SK-N-SH (cell line): ENCODE measurements around the gene BBIP1. TPM values are rescaled to one million over a fixed set of nuclear protein-coding genes. Genes with fewer than 3 reads are reported as not detected.

Experiments
- CTCF ChIA-PET: fragments of 300-600, 350-600 bp; formaldehyde crosslinking; extraction: SDS; loops from one replicate; lab custom pipeline; 2021; lab: Yijun Ruan, JAX
- POLR2A ChIA-PET: fragments of 350-600 bp; sonication (Branson Sonifier 250); formaldehyde crosslinking; extraction: SDS; loops from one replicate; lab custom pipeline; 2020; ENCODE audit warnings: antibody characterized with exemption, inconsistent platforms; lab: Yijun Ruan, JAX
- DNase-seq: peaks from one replicate; pipeline ENCODE4 v3.0.0; 2012
- H2AFZ ChIP-seq: fragments of 200-600 bp; sonication (generic); 2 replicates; pipeline ENCODE4 v1.8.1; 2016; ENCODE audit warnings: antibody characterized with exemption, mild to moderate bottlenecking, low read depth
- H3F3A ChIP-seq: fragments of 200-600 bp; sonication (generic); replicated peaks from 2 replicates; pipeline ENCODE3; 2016; ENCODE audit warnings: antibody characterized with exemption, mild to moderate bottlenecking; ENCODE audit not compliant: insufficient read depth
- H3K27ac ChIP-seq, 2 experiments: fragments of 200-500 bp in 1 of 2; fragments of 200-600 bp in 1 of 2; sonication (Bioruptor generic) in 1 of 2; sonication (generic), shearing (Covaris generic) in 1 of 2; 2 replicates each; pipeline versions ENCODE4 v1.5.1 to v1.6.1; 2014 to 2016; ENCODE audit warnings: low read depth in 2 of 2, inconsistent platforms in 1 of 2, low read length in 1 of 2, mild to moderate bottlenecking in 1 of 2, mixed read lengths in 1 of 2
- H3K27me3 ChIP-seq: fragments of 200-600 bp; sonication (generic), shearing (Covaris generic); 2 replicates; pipeline ENCODE4 v1.6.1; 2016; ENCODE audit warnings: mixed run types; ENCODE audit not compliant: insufficient read depth
- H3K36me3 ChIP-seq, 2 experiments: fragments of 200-500 bp in 1 of 2; fragments of 200-600 bp in 1 of 2; sonication (Bioruptor generic) in 1 of 2; sonication (generic) in 1 of 2; replicated peaks in 1 of 2; 2 replicates each; pipeline versions ENCODE3 to v1.5.1; 2014 to 2016; ENCODE audit warnings: low read length in 1 of 2, mild to moderate bottlenecking in 1 of 2; ENCODE audit not compliant: insufficient read depth in 2 of 2, control insufficient read depth in 1 of 2
- H3K4me1 ChIP-seq, 2 experiments: fragments of 200-500 bp in 1 of 2; fragments of 200-600 bp in 1 of 2; sonication (Bioruptor generic) in 1 of 2; sonication (generic), shearing (Covaris generic) in 1 of 2; 2 replicates each; pipeline versions ENCODE4 v1.5.1 to v1.6.1; 2014 to 2016; ENCODE audit warnings: low read depth in 1 of 2, low read length in 1 of 2, mixed run types in 1 of 2; ENCODE audit not compliant: insufficient read depth in 2 of 2, control insufficient read depth in 1 of 2
- H3K4me2 ChIP-seq: fragments of 200-600 bp; sonication (generic), shearing (Covaris generic); 2 replicates; pipeline ENCODE4 v1.6.1; 2017; ENCODE audit warnings: mixed run types
- H3K4me3 ChIP-seq, 2 experiments: fragments of 200-500 bp in 1 of 2; fragments of 200-600 bp in 1 of 2; sonication (Bioruptor generic) in 1 of 2; sonication (generic), shearing (Covaris generic) in 1 of 2; 2 replicates each; pipeline versions ENCODE4 v1.5.1 to v1.8.1; 2014 to 2016; ENCODE audit warnings: low read depth in 2 of 2, inconsistent platforms in 1 of 2, low read length in 1 of 2, mild to moderate bottlenecking in 1 of 2, mixed read lengths in 1 of 2, moderate library complexity in 1 of 2
- H3K79me2 ChIP-seq: fragments of 200-600 bp; sonication (generic); 2 replicates; pipeline ENCODE4 v1.8.1; 2017; ENCODE audit warnings: mild to moderate bottlenecking; ENCODE audit not compliant: insufficient read depth
- H3K9ac ChIP-seq: fragments of 200-600 bp; sonication (generic); 2 replicates; pipeline ENCODE4 v1.6.1; 2017; ENCODE audit warnings: mixed run types
- H3K9me2 ChIP-seq: fragments of 200-600 bp; sonication (generic); 2 replicates; pipeline ENCODE4 v1.6.1; 2017; ENCODE audit warnings: mixed run types
- H3K9me3 ChIP-seq: fragments of 200-600 bp; sonication (generic); 2 replicates; pipeline ENCODE4 v1.6.1; 2017; ENCODE audit warnings: mixed run types, mild to moderate bottlenecking, moderate library complexity
- H4K20me1 ChIP-seq: fragments of 200-600 bp; sonication (generic); 2 replicates; pipeline ENCODE4 v1.6.1; 2017; ENCODE audit warnings: mild to moderate bottlenecking, mixed run types; ENCODE audit not compliant: insufficient read depth
- EZH2phosphoT487 ChIP-seq: fragments of 200-600 bp; sonication (generic); IDR thresholded peaks from 2 replicates; pipeline ENCODE4 v1.6.1; 2017; ENCODE audit warnings: low read depth, mixed run types, mild to moderate bottlenecking, antibody characterized with exemption, moderate library complexity, borderline replicate concordance
- GABPA ChIP-seq: IDR thresholded peaks from 2 replicates; pipeline ENCODE4 v1.4.0; 2012; ENCODE audit warnings: low read depth, mild to moderate bottlenecking
- GATA2 ChIP-seq: sonication (generic); formaldehyde crosslinking; IDR thresholded peaks from 2 replicates; pipeline ENCODE4 v1.5.0; 2020; ENCODE audit warnings: mild to moderate bottlenecking, missing genetic modification reagents
- MEF2A ChIP-seq: IDR thresholded peaks from 2 replicates; pipeline ENCODE4 v1.4.0; 2012; ENCODE audit warnings: low read depth, borderline replicate concordance
- NFIC ChIP-seq: IDR thresholded peaks from 2 replicates; pipeline ENCODE4 v1.4.0; 2012; ENCODE audit warnings: borderline replicate concordance
- POLR2AphosphoS5 ChIP-seq: IDR thresholded peaks from 2 replicates; pipeline ENCODE4 v1.6.1; 2012; ENCODE audit warnings: low read depth, low read length
- RAD21 ChIP-seq: IDR thresholded peaks from 2 replicates; pipeline ENCODE4 v1.6.1; 2012; ENCODE audit warnings: mild to moderate bottlenecking, low read length
- RFX5 ChIP-seq: IDR thresholded peaks from 2 replicates; pipeline ENCODE4 v1.6.1; 2012; ENCODE audit warnings: mild to moderate bottlenecking, improper control_type of control experiment, low read length
- RXRA ChIP-seq: IDR thresholded peaks from 2 replicates; pipeline ENCODE4 v1.4.0; 2012; ENCODE audit warnings: low read depth, mild to moderate bottlenecking, borderline replicate concordance
- SIN3A ChIP-seq: IDR thresholded peaks from 2 replicates; pipeline ENCODE4 v1.6.1; 2012; ENCODE audit warnings: low read depth, mild to moderate bottlenecking, low read length, moderate library complexity, borderline replicate concordance
- SMC3 ChIP-seq: IDR thresholded peaks from 2 replicates; pipeline ENCODE4 v1.6.1; 2012; ENCODE audit warnings: low read depth, low read length, improper control_type of control experiment
- TAF1 ChIP-seq: IDR thresholded peaks from 2 replicates; pipeline ENCODE4 v1.6.1; 2012; ENCODE audit warnings: low read depth, mild to moderate bottlenecking, low read length, moderate library complexity, borderline replicate concordance
- TCF12 ChIP-seq: IDR thresholded peaks from 2 replicates; pipeline ENCODE4 v1.4.0; 2012
- TEAD4 ChIP-seq: IDR thresholded peaks from 2 replicates; pipeline ENCODE4 v1.4.0; 2012; ENCODE audit warnings: mild to moderate bottlenecking, borderline replicate concordance; ENCODE audit not compliant: insufficient read depth
- YY1 ChIP-seq: IDR thresholded peaks from 2 replicates; pipeline ENCODE4 v1.4.0; 2012; ENCODE audit warnings: low read depth, mild to moderate bottlenecking
- WGBS: methylation state at CpG from one replicate; pipeline ENCODE4 v1.1.6; 2017; ENCODE audit warnings: low lambda C conversion rate; 5-methylcytosine and 5-hydroxymethylcytosine counted together
- polyA plus RNA-seq, 3 experiments: library from polyadenylated mRNA; depleted of rRNA; stranded (reverse); fragments of >200 nt; gene quantifications; 2 replicates each; pipeline ENCODE4 v1.2.3, GENCODE V29; 2012
- TF ChIP-seq, protein P1 (sequence below): IDR thresholded peaks from 2 replicates; pipeline ENCODE4; 2012
- TF ChIP-seq, protein P2 (sequence below): fragments of 150-350 bp; IDR thresholded peaks from 2 replicates; pipeline ENCODE4 v1.6.1; 2016; ENCODE audit warnings: mild to moderate bottlenecking, low read depth, low read length
- TF ChIP-seq, protein P3 (sequence below): fragments of 200-600 bp; sonication (generic); IDR thresholded peaks from 2 replicates; pipeline ENCODE4 v1.6.1; 2017; ENCODE audit warnings: antibody characterized with exemption, mild to moderate bottlenecking, moderate library complexity
- TF ChIP-seq, protein P4 (sequence below): IDR thresholded peaks from 2 replicates; pipeline ENCODE4 v1.6.1; 2012; ENCODE audit warnings: mild to moderate bottlenecking, low read depth, low read length, moderate library complexity

The BBIP1 gene
- polyA plus RNA-seq, 1 of the 3 experiments (the other 2 are of a cell fraction), result 16.2 TPM

DNA sequence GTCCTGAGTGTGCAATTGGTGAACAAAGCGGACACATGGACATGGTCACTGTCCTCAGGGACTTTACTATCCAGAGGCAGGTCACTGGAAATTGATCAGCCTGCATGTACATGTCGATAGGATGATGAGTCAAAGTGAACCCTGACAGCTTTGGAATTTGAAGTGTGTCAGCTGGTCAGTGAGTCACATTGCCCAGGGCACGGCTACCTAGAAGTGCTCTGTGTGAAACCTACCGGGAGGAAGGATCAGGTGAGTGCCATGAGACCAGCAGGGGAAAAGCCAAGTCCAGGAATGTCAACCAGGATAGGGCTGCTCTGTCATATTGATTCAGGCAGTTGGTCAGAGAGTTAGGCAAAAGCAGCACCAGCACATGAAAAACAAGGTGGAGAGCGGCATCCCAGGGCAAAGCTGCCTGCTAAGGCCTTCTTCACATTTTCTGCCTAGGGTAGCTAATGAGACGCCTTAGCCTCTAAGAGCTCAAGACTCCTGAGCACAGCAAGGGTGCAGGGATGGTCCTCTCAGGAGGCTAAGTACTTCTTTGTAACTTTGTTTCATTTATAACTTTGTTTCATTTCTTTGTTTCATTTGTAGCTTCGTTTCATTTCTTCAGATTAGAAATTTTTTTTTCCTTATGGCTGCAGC, 66.6 kb downstream of the BBIP1 start:
- TF ChIP-seq GATA2 (CRISPR knock-in tag) (no peak), SMC3 (no peak), GABPA (no peak), RAD21 (no peak), TAF1 (no peak), MEF2A (no peak), SIN3A (no peak), YY1 (no peak), TEAD4 (no peak), POLR2AphosphoS5 (no peak), NFIC (no peak), TCF12 (no peak), RXRA (no peak), EZH2phosphoT487 (no peak), RFX5 (no peak)
- TF ChIP-seq, protein P1, sequence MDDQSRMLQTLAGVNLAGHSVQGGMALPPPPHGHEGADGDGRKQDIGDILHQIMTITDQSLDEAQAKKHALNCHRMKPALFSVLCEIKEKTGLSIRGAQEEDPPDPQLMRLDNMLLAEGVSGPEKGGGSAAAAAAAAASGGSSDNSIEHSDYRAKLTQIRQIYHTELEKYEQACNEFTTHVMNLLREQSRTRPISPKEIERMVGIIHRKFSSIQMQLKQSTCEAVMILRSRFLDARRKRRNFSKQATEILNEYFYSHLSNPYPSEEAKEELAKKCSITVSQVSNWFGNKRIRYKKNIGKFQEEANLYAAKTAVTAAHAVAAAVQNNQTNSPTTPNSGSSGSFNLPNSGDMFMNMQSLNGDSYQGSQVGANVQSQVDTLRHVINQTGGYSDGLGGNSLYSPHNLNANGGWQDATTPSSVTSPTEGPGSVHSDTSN, result no peak
- TF ChIP-seq, protein P2, sequence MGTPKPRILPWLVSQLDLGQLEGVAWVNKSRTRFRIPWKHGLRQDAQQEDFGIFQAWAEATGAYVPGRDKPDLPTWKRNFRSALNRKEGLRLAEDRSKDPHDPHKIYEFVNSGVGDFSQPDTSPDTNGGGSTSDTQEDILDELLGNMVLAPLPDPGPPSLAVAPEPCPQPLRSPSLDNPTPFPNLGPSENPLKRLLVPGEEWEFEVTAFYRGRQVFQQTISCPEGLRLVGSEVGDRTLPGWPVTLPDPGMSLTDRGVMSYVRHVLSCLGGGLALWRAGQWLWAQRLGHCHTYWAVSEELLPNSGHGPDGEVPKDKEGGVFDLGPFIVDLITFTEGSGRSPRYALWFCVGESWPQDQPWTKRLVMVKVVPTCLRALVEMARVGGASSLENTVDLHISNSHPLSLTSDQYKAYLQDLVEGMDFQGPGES, result no peak
- TF ChIP-seq, protein P3, sequence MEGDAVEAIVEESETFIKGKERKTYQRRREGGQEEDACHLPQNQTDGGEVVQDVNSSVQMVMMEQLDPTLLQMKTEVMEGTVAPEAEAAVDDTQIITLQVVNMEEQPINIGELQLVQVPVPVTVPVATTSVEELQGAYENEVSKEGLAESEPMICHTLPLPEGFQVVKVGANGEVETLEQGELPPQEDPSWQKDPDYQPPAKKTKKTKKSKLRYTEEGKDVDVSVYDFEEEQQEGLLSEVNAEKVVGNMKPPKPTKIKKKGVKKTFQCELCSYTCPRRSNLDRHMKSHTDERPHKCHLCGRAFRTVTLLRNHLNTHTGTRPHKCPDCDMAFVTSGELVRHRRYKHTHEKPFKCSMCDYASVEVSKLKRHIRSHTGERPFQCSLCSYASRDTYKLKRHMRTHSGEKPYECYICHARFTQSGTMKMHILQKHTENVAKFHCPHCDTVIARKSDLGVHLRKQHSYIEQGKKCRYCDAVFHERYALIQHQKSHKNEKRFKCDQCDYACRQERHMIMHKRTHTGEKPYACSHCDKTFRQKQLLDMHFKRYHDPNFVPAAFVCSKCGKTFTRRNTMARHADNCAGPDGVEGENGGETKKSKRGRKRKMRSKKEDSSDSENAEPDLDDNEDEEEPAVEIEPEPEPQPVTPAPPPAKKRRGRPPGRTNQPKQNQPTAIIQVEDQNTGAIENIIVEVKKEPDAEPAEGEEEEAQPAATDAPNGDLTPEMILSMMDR, result no peak
- TF ChIP-seq, protein P4, sequence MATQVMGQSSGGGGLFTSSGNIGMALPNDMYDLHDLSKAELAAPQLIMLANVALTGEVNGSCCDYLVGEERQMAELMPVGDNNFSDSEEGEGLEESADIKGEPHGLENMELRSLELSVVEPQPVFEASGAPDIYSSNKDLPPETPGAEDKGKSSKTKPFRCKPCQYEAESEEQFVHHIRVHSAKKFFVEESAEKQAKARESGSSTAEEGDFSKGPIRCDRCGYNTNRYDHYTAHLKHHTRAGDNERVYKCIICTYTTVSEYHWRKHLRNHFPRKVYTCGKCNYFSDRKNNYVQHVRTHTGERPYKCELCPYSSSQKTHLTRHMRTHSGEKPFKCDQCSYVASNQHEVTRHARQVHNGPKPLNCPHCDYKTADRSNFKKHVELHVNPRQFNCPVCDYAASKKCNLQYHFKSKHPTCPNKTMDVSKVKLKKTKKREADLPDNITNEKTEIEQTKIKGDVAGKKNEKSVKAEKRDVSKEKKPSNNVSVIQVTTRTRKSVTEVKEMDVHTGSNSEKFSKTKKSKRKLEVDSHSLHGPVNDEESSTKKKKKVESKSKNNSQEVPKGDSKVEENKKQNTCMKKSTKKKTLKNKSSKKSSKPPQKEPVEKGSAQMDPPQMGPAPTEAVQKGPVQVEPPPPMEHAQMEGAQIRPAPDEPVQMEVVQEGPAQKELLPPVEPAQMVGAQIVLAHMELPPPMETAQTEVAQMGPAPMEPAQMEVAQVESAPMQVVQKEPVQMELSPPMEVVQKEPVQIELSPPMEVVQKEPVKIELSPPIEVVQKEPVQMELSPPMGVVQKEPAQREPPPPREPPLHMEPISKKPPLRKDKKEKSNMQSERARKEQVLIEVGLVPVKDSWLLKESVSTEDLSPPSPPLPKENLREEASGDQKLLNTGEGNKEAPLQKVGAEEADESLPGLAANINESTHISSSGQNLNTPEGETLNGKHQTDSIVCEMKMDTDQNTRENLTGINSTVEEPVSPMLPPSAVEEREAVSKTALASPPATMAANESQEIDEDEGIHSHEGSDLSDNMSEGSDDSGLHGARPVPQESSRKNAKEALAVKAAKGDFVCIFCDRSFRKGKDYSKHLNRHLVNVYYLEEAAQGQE, result no peak
- Histone ChIP-seq H3K9me2 (no peaks in the 10 kb centered on the region), H3K9ac (no peak overlapping the region), H3K4me2 (no peak overlapping the region), H3K27ac (no peak overlapping the region), H3K27me3 (no peaks in the 10 kb centered on the region), H3K36me3 (no peaks in the 10 kb centered on the region), H3F3A (no peaks in the 10 kb centered on the region), H3K79me2 (no peaks in the 10 kb centered on the region), H4K20me1 (no peaks in the 10 kb centered on the region), H3K9me3 (no peaks in the 10 kb centered on the region), H3K4me3 (no peak overlapping the region), H2AFZ (no peak overlapping the region), H3K4me1 (peaks cover 0 to 10% of the 10 kb centered on the region in 2 experiments; a peak in 2 of 4 replicates)
- ChIA-PET CTCF (no interaction called here), POLR2A (no interaction called here)
- no peak for DNase-seq
- WGBS, result 61% methylated on average over 6 of the region's 7 CpGs
